Stimulated activated CD8-positive, alpha-beta memory T cell treated with anti-CD3 and anti-CD28 coated beads, Interleukin-7, amount 100 ng/mL, for 24 hours (primary cell): ENCODE data around the gene RPL28.

Source experiments
- DNase-seq: peaks from one replicate; pipeline ENCODE4 v3.0.0-alpha.2; 2020; ENCODE audit warnings: low read depth

The RPL28 gene

DNA sequence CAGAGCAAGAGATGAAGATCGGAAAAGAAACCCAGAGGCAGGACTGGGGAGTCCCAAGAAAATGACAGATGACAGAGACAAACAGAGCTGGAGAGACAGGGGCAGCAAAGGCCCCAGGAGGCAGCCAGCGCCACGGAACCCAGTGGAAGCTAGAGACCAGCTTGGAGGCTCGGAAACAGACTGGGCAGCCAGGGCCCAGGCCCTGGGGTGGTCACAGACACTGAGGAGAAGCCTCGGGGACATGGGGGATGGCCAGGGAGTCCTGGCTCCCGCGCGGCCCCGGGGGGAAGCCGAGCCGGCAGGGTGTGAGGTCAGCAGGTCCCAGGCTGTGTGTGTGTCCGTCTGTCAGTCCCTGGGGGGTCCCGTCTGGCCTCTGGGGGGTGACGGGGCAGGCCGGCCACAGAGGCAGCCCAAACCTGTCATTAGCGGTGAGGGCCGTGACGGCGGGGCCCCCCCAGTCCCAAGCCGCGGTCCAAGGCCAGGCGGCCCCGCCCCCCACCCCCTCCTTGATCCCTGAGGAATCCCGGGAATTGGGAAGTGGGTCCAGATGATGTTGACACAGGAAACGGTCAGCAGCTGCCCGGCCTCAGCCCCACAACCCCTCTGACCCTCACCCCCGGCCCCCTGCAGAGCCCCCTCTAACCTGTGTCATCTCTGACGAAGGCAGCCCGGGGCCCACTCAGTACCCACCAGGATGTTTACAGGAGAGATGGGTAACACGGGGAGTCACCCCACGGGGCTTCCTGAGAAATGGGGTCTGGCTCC is 11.6 kb upstream of the RPL28 start:
- DNase-seq: no peak

DNA sequence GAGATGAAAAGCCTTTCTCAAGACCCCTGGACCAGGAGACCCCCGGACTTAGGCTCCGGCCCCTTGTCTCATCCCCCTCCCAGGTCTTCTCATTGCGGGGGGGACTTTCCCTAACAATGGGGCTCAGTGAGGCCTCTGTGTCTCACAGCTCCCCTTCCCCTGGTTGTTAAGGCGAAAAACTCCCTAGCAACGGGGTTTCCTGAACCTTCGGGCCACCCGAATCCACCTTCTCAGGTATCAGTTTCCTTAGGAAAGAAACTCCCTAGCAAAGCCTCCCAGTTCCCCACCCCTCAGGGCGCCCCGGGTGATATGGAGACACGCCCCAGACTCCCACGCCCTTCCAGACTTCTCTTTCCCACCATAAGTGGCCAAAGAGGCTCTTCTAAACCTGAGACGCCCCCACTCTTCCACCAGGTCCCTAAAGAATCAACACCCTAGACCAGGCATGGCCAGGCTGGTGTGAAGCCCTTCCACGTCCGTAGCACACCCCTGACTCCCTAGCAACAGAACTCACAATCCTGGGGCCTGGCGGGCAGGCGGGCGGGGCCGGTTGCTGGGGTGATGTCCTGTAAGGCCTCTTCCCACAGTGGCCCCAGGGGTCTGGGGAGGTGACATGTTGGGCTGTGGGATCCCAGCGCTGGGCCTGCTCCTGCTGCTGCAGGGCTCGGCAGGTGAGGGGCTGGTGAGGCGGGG is 9.3 kb upstream of the RPL28 start, which contains the start of gene TMEM190:
TSS of gene TMEM190 (plus strand) at position 586 of the 693 bp plus-strand sequence. CDS start at position 614, 28 bp downstream.
- no peak for DNase-seq

DNA sequence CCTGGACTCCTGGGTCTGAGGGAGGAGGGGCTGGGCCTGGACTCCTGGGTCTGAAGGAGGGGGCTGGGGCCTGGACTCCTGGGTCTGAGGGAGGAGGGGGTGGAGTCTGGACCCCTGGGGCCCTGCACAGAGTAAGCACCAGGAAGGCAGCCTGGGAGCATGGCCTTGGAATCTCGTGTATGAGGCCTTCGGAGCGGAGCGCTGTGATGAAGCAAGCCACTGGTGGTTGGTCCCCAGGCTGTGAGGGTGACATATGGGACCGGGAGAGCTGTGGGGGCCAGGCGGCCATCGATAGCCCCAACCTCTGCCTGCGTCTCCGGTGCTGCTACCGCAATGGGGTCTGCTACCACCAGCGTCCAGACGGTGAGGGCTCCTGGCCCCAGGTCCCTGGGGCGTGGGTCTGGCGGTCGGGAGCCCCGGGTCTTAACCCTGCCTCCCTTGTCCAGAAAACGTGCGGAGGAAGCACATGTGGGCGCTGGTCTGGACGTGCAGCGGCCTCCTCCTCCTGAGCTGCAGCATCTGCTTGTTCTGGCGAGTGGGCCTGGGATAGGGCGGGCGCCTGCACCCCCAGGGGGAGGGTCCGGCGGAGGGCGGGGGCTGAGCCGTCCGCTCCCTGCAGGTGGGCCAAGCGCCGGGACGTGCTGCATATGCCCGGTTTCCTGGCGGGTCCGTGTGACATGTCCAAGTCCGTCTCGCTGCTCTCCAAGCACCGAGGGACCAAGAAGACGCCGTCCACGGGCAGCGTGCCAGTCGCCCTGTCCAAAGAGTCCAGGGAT is 8.2 kb upstream of the RPL28 start:
- DNase-seq: no peak

DNA sequence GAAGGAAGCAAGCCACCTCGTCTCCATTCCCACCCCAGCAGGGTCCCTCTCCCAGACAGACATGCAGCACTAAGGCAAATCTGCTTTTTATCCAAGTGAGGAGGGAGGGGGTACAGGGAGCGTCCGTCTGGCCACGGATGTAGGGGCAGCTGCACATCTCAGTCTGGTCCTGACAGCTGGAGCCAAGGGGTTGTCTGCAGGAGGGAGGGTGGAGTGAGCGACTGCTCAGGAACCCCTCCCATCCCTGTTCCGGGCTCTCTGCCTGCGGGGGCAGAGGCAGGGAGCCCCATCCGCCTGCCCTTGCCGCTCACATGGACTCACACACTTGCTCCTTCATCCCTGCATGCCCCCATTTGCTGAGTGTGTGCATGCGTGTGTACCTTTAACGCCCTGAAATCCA is 6.6 kb upstream of the RPL28 start:
- no peak for DNase-seq

DNA sequence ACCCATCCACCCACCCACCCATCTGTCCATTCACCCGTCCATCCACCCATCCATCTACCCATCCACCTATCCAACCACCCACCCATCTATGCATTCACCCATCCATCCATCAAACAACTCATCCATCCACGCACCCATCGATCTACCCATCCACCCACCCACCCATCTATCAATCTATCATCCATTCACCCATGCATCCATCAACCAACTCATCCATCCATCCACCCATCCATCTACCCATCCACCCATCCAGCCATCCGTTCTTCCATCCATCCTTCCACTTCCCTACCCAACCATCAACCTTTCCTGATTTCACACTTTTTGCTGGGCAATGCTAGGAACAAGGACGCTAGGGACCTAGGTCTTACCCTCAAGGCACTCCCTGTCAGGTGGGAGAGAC is 3.7 kb upstream of the RPL28 start:
- DNase-seq: no peak

DNA sequence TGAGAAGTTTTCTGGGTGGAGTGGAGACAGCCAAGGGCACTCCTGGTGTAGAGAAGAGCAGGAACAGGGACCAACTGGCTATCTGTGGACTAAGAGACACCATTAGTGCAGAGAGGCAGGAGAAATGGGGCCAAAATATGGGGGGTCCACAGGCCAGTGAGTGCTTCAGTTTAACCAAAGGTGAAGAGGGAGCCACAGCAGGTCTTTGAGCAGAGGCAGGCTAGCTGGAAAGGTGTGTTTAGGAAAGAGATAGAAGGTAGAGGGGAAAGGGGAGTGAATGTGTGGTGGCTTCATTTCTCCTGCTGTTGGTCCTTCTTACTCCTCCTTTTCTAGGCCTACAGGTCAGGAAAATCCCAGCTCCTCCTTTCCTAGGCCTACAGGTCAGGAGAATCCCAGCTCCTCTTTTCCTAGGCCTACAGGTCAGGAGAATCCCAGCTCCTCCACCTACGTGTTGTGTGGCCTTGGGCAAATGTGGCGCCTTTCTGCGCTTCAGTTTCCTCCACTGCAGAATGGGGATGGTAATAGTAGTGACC is 3.1 kb upstream of the RPL28 start:
- no peak for DNase-seq

DNA sequence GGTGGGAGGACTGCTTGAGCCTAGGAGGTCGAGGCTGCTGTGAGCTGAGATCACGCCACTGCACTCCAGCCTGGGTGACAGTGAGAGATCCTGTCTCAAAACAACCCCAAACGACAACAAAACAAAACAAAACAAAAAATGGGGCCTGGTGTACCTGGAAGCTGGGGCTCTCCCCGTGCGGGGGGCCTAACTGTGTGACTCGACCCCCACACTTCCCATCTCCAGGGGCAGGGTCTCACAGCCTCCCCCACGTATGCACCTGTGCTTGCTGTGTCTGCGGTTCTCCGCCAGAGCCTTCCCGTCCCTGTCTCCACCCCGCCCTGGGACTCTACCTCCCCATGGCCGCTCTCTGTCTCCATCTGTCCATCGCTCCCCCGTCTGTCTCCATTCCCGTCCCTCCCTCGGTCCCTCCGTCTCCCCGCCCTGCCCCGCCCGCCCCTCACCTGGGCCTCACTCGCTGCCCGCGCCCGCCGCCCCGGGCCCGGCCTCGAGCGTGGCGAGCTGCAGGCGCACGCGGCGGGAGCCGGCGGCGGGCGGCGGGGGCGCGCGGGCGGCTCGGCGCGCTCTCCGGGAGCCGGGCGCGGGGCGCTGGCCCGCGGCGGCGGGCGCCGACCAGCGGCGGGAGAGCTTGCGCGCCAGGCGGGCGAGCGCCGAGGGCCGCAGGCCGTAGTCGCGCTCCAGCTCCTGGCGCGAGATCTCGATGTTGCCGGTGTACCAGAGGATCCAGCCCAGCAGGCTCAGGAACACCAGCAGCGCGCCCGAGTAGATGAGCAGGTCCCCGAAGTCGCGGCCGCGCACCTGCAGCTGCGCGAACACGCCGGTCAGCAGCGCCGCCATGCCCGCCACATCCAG is 2.2 kb upstream of the RPL28 start:
- DNase-seq: no peak

DNA sequence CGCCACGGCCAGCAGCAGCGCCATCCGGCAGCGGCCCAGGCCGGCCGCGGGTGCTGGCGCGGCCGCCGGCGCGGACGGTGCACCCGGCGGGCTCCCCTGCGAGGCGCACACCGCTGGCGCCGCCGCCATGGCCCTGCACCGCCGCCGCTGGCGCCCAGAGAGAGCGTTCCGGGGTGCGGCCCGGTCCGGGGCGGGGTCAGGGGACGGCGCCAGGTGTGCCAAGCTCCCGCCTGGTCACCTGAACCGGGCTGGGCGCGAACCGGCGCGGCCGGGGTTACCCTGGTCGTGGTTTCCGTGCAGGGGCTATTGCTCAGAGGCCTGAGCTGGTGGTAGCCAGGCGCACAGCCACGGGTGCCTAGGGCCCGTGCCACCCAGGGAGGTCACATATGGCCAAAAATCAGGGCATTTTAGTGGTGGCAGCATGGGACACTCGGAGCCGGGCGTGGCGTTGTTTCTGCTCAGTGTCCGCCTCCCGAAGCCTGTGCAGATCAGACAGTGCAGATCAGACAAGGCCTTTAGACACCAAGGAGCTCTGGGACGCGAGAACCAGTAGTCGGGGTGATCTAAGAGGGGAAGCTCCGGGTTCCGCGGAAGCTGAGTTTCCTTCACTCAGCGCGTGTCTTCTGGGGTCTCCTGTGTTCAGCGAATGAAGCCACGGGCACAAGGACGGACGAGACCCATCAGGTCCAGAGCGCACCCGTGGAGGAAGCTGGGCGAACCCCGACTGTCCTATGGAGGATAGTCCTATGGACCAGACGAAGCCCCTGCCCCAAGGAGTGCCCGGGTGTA is 1.4 kb upstream of the RPL28 start, which contains the start of gene TMEM238:
TSS of gene TMEM238 (minus strand) at position 162 of the 789 bp plus-strand sequence. CDS start at position 129, 33 bp downstream.
- DNase-seq: no peak

DNA sequence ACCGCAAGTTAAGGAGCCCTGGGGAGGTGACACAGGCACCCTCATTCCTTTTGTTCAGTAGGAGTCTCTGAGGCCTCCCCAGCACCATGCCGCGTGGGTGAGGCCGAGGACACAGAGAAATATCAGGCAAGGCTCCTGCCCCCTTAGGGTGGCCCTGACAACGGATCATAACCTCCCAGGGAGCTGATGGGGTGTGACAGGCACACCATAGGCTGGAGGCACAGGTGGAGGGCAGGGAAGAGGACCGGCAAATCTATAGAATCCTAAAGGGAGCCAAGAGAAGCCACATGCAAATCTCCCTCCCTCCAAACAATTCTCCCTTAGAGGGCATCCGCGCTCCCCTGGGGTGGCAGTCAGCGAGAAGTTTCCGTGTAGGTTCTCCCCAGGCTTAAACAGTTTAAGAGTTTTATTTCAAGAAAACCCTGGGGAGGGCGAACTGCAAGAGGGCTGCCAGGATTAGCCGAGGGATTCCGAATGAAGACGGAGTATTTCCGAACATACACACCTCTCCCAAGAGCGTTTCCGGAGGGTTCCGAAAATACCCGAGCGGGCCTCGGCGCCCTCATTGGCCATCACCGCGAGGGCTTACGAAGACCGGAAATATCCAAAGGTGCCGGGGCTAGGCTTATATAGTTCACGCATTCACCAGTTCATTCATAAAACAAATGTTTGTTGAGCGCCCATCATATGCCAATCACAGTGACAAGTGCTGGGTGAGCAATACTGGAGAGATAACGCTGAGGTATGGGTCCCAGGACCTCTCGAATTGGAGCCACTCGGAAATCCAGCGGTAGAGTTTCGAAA is 610 bp upstream of the RPL28 start:
- peak; percentile 93 for DNase-seq

DNA sequence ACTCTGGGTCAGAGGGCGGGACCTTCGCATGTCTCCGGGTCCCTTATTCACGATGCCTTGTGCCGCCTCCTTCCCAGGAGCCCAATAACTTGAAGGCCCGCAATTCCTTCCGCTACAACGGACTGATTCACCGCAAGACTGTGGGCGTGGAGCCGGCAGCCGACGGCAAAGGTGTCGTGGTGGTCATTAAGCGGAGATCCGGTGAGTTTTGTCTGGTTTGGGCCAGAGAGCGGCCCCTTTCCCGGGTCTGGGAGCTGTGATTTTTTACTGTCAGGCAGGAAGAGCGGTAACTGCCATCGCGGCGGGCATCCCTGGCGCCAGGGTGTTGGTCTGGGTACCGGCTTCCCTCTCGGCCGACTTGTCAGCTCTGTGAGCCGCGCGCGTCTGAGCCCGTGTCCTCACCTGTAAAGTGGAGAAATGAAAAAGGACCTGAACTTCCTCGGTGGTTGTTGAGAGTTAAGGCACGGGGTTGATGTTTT is 800 bp downstream of the RPL28 start:
- no peak for DNase-seq

DNA sequence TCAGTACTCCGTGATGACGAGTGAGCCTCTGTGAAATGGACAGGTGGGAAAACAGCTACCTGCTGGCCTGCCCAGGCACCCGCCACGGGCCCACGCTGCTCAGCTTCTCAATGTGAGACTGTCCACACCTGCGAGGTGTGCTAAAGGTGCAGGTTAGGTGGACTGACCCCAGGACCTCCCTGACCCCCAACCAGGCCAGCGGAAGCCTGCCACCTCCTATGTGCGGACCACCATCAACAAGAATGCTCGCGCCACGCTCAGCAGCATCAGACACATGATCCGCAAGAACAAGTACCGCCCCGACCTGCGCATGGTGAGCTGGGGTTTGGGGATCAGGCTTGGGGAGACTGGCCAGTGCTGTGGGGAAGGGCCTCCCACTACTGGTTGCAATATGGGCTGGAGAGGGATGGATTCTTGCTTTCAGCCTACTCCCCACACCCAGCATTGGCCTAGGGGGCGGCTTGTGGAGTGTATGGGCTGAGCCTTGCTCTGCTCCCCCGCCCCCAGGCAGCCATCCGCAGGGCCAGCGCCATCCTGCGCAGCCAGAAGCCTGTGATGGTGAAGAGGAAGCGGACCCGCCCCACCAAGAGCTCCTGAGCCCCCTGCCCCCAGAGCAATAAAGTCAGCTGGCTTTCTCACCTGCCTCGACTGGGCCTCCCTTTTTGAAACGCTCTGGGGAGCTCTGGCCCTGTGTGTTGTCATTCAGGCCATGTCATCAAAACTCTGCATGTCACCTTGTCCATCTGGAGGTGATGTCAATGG is 2.2 kb downstream of the RPL28 start:
- DNase-seq: no peak

DNA sequence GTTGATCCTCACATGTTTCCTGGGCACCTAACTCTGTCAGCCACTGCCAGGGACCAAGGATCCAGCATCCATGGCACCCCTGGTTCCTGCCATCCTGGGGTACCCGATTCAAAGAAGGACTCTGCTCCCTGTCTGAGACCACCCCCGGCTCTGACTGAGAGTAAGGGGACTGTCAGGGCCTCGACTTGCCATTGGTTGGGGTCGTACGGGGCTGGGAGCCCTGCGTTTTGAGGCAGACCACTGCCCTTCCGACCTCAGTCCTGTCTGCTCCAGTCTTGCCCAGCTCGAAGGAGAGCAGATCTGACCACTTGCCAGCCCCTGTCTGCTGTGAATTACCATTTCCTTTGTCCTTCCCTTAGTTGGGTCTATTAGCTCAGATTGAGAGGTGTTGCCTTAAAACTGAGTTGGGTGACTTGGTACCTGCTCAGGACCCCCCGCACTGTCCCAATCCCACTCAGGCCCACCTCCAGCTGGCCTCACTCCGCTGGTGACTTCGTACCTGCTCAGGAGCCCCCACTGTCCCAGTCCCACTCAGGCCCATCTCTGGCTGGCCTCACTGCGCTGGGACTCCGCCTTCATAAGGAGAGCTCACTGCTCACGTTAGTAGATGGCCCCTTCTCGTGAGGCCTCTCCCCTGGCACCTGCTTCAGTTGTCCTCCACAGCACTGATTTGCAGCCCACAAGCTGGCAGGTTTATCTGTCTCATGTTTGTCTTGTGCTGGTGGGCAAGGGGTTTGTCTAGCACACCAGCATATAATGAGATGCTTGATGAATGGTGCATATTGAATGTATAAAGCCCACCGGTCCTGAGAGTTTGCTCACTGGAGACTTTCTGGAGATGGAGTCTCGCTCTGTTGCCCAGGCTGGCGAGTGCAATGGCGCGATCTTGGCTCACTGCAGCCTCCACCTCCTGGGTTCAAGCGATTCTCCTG is 3.9 kb downstream of the RPL28 start:
- no peak for DNase-seq

DNA sequence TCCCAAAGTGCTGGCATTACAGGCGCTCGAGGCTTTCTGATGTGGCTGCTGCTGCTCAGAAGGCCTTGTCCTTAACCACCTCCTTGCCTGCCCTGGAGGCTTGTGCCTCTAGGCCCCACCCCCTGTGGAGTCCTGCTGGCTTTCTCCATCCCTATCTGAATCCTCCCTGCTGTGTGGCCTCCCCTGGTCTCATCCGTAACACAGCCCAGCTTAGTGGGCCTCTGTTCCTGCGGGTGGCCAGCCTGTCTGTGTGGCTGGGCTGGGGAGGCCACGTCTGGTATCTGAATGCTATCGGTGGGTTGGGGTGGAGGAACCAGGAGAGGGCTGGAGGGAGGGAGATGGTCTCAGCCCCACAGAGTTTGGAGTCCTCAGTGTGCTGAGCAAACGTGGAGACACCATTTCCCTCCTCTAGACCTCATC is 4.7 kb downstream of the RPL28 start:
- no peak for DNase-seq

DNA sequence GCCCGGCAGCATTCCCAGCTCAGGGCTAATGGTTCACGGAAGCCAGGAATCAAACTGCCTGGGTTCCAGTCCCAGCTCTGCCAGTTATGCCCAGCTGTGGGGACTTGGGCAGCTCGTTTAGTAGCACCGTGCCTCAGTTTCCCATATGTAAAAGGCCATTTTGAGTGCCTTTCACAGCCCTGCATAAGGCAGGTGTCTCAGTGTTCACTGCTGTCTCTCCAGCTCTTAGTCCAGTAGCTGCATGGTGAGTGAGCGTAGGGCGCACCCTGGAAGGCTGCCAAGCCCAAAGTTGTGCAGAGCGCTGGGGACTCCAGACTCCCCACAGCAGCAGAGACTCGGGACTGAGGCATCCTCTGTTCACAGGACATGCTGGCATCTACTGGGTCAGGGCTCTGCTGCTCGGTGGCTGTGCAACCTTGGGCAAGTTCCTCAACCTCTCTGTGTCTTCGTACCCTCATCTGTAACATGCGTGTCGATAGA is 5.5 kb downstream of the RPL28 start:
- DNase-seq: no peak

DNA sequence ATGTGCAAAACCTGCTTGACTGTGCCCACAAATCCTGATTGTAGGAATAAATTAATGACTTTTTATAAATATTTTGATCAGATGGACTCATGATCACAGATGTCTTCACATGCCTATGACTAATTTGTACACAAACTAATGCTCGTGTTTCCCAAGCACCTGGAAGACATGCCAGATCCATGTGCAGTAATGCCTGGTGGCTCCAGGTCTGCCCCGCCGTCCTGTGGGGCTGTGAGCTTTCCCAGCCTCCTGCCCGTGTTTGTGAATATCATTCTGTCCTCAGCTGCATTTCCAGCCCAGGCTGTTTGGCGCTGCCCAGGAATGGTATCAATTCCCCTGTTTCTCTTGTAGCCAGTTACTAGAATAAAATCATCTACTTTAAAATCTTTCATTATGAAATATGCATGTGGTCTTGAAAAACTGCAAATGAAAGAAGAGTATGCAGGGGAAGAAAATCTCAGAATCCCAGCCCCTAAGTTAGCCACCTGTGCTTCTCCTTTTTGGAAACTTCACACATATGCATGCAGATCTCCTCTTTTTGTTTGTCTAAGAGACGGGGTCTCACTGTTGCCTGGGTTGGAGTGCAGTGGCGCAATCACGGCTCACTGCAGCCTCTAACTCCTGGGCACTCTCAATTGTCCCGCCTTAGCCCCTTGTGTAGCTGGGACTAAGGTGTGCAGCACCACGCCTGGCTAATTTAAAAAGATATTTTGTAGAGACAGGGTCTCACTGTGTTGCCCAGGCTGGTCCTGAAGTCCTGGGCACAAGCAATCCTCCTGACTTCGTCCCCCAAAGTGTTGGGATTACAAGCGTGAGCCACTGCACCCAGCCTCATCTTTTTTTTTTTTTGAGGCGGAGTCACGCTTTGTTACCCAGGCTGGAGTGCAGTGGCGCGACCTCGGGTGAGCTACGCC is 6.2 kb downstream of the RPL28 start:
- DNase-seq: no peak
